Left ventricle myocardium inferior (tissue), 1 donor: ENCODE results near the gene TATDN2. TPM values are rescaled to one million over a fixed set of nuclear protein-coding genes. Genes with fewer than 3 reads are reported as not detected.

Experiments
- DNase-seq: peaks from one replicate; pipeline ENCODE4 v3.0.0-alpha.2; 2020
- H3K27ac ChIP-seq: fragments of 200-600 bp; replicated peaks from 2 replicates; pipeline ENCODE4 v1.8.0; 2021
- H3K27me3 ChIP-seq: fragments of 200-600 bp; 2 replicates; pipeline ENCODE4 v1.8.0; 2021; ENCODE audit warnings: low read depth
- H3K36me3 ChIP-seq: fragments of 200-600 bp; 2 replicates; pipeline ENCODE4 v1.8.0; 2021
- H3K4me1 ChIP-seq: fragments of 200-600 bp; 2 replicates; pipeline ENCODE4 v1.8.0; 2021
- H3K4me3 ChIP-seq: fragments of 200-600 bp; 2 replicates; pipeline ENCODE4 v1.8.0; 2021; ENCODE audit warnings: mild to moderate bottlenecking, moderate library complexity
- H3K9me3 ChIP-seq: fragments of 200-600 bp; replicated peaks from 2 replicates; pipeline ENCODE4 v1.8.0; 2021
- CTCF ChIP-seq: fragments of 200-600 bp; IDR thresholded peaks from 2 replicates; pipeline ENCODE4 v1.8.0; 2021; ENCODE audit warnings: antibody characterized with exemption, mild to moderate bottlenecking, borderline replicate concordance
- intact Hi-C: fragments of 100-400 bp; cut with micrococcal nuclease; formaldehyde crosslinking; loops from one replicate; pipeline ENCODE4 v1.11.0; 2022
- total RNA-seq: library from RNA; stranded (reverse); fragmentation: NEBNext Ultra II Directional; extraction: Animal tissue kit (Norgen Biotek cat#: 25700); gene quantifications from one replicate; pipeline ENCODE4 v1.2.1, GENCODE V29; 2021
- donor health status: DM: no; HTN: yes; CAD: no; lungs with severe emphysema.

TATDN2 gene
- total RNA-seq, 1 donor from 2014 or later = 15.8 TPM

- intact Hi-C loops = no loop called here
- Histone ChIP-seq H3K36me3 (peaks cover 37% of the 10 kb centered on the region), H3K4me1 (peaks cover 35% of the 10 kb centered on the region), H3K9me3 (no peaks in the 10 kb centered on the region), H3K27ac (peak overlapping the region; percentile 89), H3K27me3 (no peaks in the 10 kb centered on the region), H3K4me3 (peak overlapping the region; percentile 100)
- no peak for TF ChIP-seq CTCF
- no peak for DNase-seq
Observed at GRCh38 chr3:10320320-10320677, 72.0 kb downstream of the TATDN2 start.

GRCh38 chr3:10321630-10322351, 73.5 kb downstream of the TATDN2 start:
- Histone ChIP-seq H3K4me1 (peaks cover 35% of the 10 kb centered on the region), H3K27me3 (no peaks in the 10 kb centered on the region), H3K9me3 (no peaks in the 10 kb centered on the region), H3K27ac (peak overlapping the region; percentile 89), H3K4me3 (peak overlapping the region; percentile 100), H3K36me3 (peaks cover 22% of the 10 kb centered on the region)
- intact Hi-C loops = no loop called here
- DNase-seq = no peak
- TF ChIP-seq CTCF = no peak

GRCh38 chr3:10322352-10322710, 74.1 kb downstream of the TATDN2 start:
- H3K9me3 ChIP-seq = no peaks in the 10 kb centered on the region
- H3K36me3 ChIP-seq = peaks cover 16% of the 10 kb centered on the region
- no peak for DNase-seq
- intact Hi-C loops = no loop called here
- H3K27ac ChIP-seq = no peak overlapping the region
- no peak overlapping the region for H3K4me3 ChIP-seq
- TF ChIP-seq CTCF = peak; percentile 28
- peaks cover 2% of the 10 kb centered on the region for H3K27me3 ChIP-seq
- H3K4me1 ChIP-seq = peaks cover 35% of the 10 kb centered on the region

- Histone ChIP-seq H3K4me3 (no peak overlapping the region), H3K9me3 (no peaks in the 10 kb centered on the region), H3K36me3 (no peaks in the 10 kb centered on the region), H3K4me1 (no peaks in the 10 kb centered on the region), H3K27ac (no peak overlapping the region), H3K27me3 (peaks cover 51% of the 10 kb centered on the region)
- no peak for DNase-seq
- intact Hi-C loops = no loop called here
- no peak for TF ChIP-seq CTCF
Observed at GRCh38 chr3:10327592-10327991, 79.3 kb downstream of the TATDN2 start.

- DNase-seq = no peak
Observed at GRCh38 chr3:10328460-10329071, 80.3 kb downstream of the TATDN2 start.

More at GRCh38 chr3:10328460-10329071, 80.3 kb downstream of the TATDN2 start:
- Histone ChIP-seq H3K4me1 (no peaks in the 10 kb centered on the region), H3K36me3 (no peaks in the 10 kb centered on the region), H3K27ac (no peak overlapping the region), H3K27me3 (peaks cover 51% of the 10 kb centered on the region), H3K9me3 (no peaks in the 10 kb centered on the region), H3K4me3 (no peak overlapping the region)
- intact Hi-C loops = no loop called here
- TF ChIP-seq CTCF = no peak
